ENCODE data around the gene PDZK1. TPM values are rescaled to one million over a fixed set of nuclear protein-coding genes. Genes with fewer than 3 reads are reported as not detected.
"Not testable (repeated sequence)": the region's sequence is repeated elsewhere in the genome, so short reads cannot be mapped to it uniquely, and the experiment has no call there.

Gene PDZK1
- total RNA-seq, 1 donor from 2014 or later, result 12.2 TPM

- H3K4me1 Mint-ChIP-seq (ENCODE audit: unreplicated experiment); DNase-seq (ENCODE audit: extremely low spot score, unreplicated experiment); H3K36me3 Mint-ChIP-seq; H3K9me3 Mint-ChIP-seq; H3K4me3 Mint-ChIP-seq; H3K27me3 Mint-ChIP-seq; H3K27ac Mint-ChIP-seq: not testable (repeated sequence)
Observed at GRCh38 chr1:145622177-145622576, 85.0 kb downstream of the PDZK1 start.

Other genes starting within 250 kb of the PDZK1 start
- gene GPR89A, start 99.4 kb downstream of the PDZK1 start, total RNA-seq (ENCODE audit: low replicate concordance), result 24.7 and 28.0 TPM in 2 replicates
- gene CD160, start 12.1 kb upstream of the PDZK1 start, total RNA-seq (ENCODE audit: low replicate concordance), result not detected in 2 replicates
- 9.2 and 10.6 TPM in 2 replicates for gene RNF115, start 116.7 kb upstream of the PDZK1 start, total RNA-seq (ENCODE audit: low replicate concordance)
- gene POLR3C, start 116.8 kb upstream of the PDZK1 start, total RNA-seq (ENCODE audit: low replicate concordance), result 27.6 and 28.3 TPM in 2 replicates
- 2.1 and 4.0 TPM in 2 replicates for gene NUDT17, start 138.3 kb upstream of the PDZK1 start, total RNA-seq (ENCODE audit: low replicate concordance)
- gene PIAS3, start 151.7 kb upstream of the PDZK1 start, total RNA-seq (ENCODE audit: low replicate concordance), result 18.4 and 40.0 TPM in 2 replicates
- 0.12 and 0.56 TPM in 2 replicates for gene ANKRD35, start 178.5 kb upstream of the PDZK1 start, total RNA-seq (ENCODE audit: low replicate concordance)
- 0.81 and 2.7 TPM in 2 replicates for gene ITGA10, start 202.7 kb upstream of the PDZK1 start, total RNA-seq (ENCODE audit: low replicate concordance)
- gene PEX11B, start 211.3 kb upstream of the PDZK1 start, total RNA-seq (ENCODE audit: low replicate concordance), result 31.2 and 32.2 TPM in 2 replicates
- 118 and 160 TPM in 2 replicates for gene RBM8A, start 220.1 kb upstream of the PDZK1 start, total RNA-seq (ENCODE audit: low replicate concordance)

All from type B pancreatic cell (in vitro differentiated cells).